Prostate gland (tissue), 2 donors: Measurements from ENCODE around the gene FAM20B. TPM values are rescaled to one million over a fixed set of nuclear protein-coding genes. Genes with fewer than 3 reads are reported as not detected.

Experiments used
- DNase-seq: peaks from one replicate; pipeline ENCODE4 v3.0.0-alpha.2; 2019; ENCODE audit warnings: low spot score
- H3K27ac ChIP-seq, 2 donors: fragments of 200-600 bp; sonication (generic); 2 replicates each; pipeline ENCODE4 v1.5.1; 2017 to 2019
- H3K27me3 ChIP-seq: fragments of 200-600 bp; sonication (generic); replicated peaks from 2 replicates; pipeline ENCODE4 v1.5.1; 2019; ENCODE audit not compliant: insufficient read depth
- H3K36me3 ChIP-seq, 2 donors: fragments of 200-600 bp; sonication (generic); 1 replicate in 1 of 2; 2 replicates in 1 of 2; pipeline versions ENCODE4 v1.5.1 to v1.8.1; 2017 to 2019
- H3K4me1 ChIP-seq: fragments of 200-600 bp; sonication (generic); replicated peaks from 2 replicates; pipeline ENCODE4 v1.5.1; 2019
- H3K4me3 ChIP-seq, 2 donors: fragments of 200-600 bp; sonication (generic); 2 replicates each; pipeline ENCODE4 v1.5.1; 2017 to 2019
- H3K9me3 ChIP-seq: fragments of 200-600 bp; sonication (generic); 2 replicates; pipeline ENCODE4 v1.5.1; 2017
- POLR2A ChIP-seq: fragments of 450-650 bp; IDR thresholded peaks from one replicate; pipeline ENCODE4 v1.6.1; 2016; ENCODE audit warnings: antibody characterized with exemption, mild to moderate bottlenecking
- POLR2AphosphoS5 ChIP-seq: sonication (generic); formaldehyde crosslinking; IDR thresholded peaks from one replicate; pipeline ENCODE4 v1.6.1; 2017; ENCODE audit warnings: antibody characterized with exemption
- WGBS: methylation state at CpG from one replicate; pipeline ENCODE4 v1.1.5; 2018; 5-methylcytosine and 5-hydroxymethylcytosine counted together
- intact Hi-C: fragments of 100-400 bp; cut with DNase I; formaldehyde crosslinking; loops from one replicate; pipeline ENCODE4 v1.14.2; 2022
- total RNA-seq, 2 donors: library from RNA; depleted of rRNA; stranded (reverse); fragments of >200 nt; gene quantifications; one replicate each; pipeline ENCODE4 v1.1.0, GENCODE V29; 2016
- TF ChIP-seq, protein P1 (sequence below), 4 experiments: fragments of 200-600 bp in 2 of 4; fragments of 450-650 bp in 2 of 4; sonication (generic) in 2 of 4; IDR thresholded peaks; 1 replicate in 3 of 4; 2 replicates in 1 of 4; pipeline ENCODE4 v1.5.1; 2016 to 2019; ENCODE audit warnings: antibody characterized with exemption in 4 of 4, mild to moderate bottlenecking in 2 of 4, moderate library complexity in 2 of 4

Gene FAM20B
- total RNA-seq, 2 donors from 2014 or later = 20.1 to 21.6 TPM

GRCh38 chr1:179092896-179093461 lies 67.3 kb downstream of the FAM20B start:
- H3K27me3 ChIP-seq = no peaks in the 10 kb centered on the region
- no peaks in the 10 kb centered on the region for H3K9me3 ChIP-seq
- 88% methylated on average over 9 of the region's 9 CpGs for WGBS
- TF ChIP-seq POLR2AphosphoS5 = no peak
- no peak for TF ChIP-seq POLR2A
- TF ChIP-seq, protein P1, sequence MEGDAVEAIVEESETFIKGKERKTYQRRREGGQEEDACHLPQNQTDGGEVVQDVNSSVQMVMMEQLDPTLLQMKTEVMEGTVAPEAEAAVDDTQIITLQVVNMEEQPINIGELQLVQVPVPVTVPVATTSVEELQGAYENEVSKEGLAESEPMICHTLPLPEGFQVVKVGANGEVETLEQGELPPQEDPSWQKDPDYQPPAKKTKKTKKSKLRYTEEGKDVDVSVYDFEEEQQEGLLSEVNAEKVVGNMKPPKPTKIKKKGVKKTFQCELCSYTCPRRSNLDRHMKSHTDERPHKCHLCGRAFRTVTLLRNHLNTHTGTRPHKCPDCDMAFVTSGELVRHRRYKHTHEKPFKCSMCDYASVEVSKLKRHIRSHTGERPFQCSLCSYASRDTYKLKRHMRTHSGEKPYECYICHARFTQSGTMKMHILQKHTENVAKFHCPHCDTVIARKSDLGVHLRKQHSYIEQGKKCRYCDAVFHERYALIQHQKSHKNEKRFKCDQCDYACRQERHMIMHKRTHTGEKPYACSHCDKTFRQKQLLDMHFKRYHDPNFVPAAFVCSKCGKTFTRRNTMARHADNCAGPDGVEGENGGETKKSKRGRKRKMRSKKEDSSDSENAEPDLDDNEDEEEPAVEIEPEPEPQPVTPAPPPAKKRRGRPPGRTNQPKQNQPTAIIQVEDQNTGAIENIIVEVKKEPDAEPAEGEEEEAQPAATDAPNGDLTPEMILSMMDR (IDR thresholded peaks at IDR 0.05) = no peak
- no peak for DNase-seq
- H3K27ac ChIP-seq = no peak overlapping the region
- H3K4me1 ChIP-seq = no peaks in the 10 kb centered on the region
- H3K4me3 ChIP-seq = no peak overlapping the region
- intact Hi-C loops = no loop called here
- peaks cover 0 to 15% of the 10 kb centered on the region in 2 donors for H3K36me3 ChIP-seq

- H3K4me1 ChIP-seq = no peaks in the 10 kb centered on the region
- DNase-seq = peak; percentile 71
- intact Hi-C loops = no loop called here
- no peaks in the 10 kb centered on the region for H3K9me3 ChIP-seq
- no peak overlapping the region for H3K4me3 ChIP-seq
- TF ChIP-seq POLR2A (no peak), POLR2AphosphoS5 (peak; percentile 82)
- TF ChIP-seq, protein P1 (IDR thresholded peaks at IDR 0.05) = no peak
- 29% methylated on average over 5 of the region's 5 CpGs for WGBS
- peaks cover 0 to 15% of the 10 kb centered on the region in 2 donors for H3K36me3 ChIP-seq
- H3K27ac ChIP-seq = peak overlapping the region; percentile 8 to 46
- H3K27me3 ChIP-seq = no peaks in the 10 kb centered on the region
These were observed 69.1 kb downstream of the FAM20B start for GRCh38 chr1:179094818-179095217.

DNA sequence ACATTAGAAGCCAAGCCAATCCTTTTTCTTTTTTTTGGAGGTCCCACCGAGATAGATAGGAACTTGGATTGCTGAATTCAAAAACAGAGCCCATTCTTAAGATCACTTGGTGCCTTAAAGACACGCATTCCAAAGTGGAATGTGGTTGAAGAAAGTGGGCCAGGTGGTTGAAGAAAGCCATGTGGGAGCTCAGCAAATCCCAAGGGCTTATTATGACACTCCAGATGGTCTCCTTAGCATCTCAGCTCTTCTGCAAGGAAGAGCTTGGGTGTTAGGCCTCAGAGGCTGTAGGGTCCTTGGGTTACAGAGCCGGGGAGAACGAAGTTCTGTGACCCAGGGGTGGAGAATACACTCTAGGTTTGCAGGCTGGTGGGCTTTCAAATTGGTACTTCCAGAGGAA lies 69.7 kb downstream of the FAM20B start:
- Histone ChIP-seq H3K27ac (peak overlapping the region; percentile 8 to 46), H3K27me3 (no peaks in the 10 kb centered on the region), H3K9me3 (no peaks in the 10 kb centered on the region), H3K4me1 (no peaks in the 10 kb centered on the region), H3K4me3 (no peak overlapping the region), H3K36me3 (peaks cover 0 to 15% of the 10 kb centered on the region in 2 donors)
- no peak for DNase-seq
- intact Hi-C loops = no loop called here
- TF ChIP-seq, protein P1 (IDR thresholded peaks at IDR 0.05) = no peak
- TF ChIP-seq POLR2AphosphoS5 (no peak), POLR2A (no peak)
- WGBS = 71% methylated on average over 4 of the region's 4 CpGs

GRCh38 chr1:179095924-179096323 lies 70.2 kb downstream of the FAM20B start:
- DNase-seq = no peak
- peaks cover 0 to 15% of the 10 kb centered on the region in 2 donors for H3K36me3 ChIP-seq
- H3K4me3 ChIP-seq = no peak overlapping the region
- H3K27me3 ChIP-seq = no peaks in the 10 kb centered on the region
- peak overlapping the region; percentile 8 to 46 for H3K27ac ChIP-seq
- H3K9me3 ChIP-seq = no peaks in the 10 kb centered on the region
- TF ChIP-seq POLR2A (no peak), POLR2AphosphoS5 (no peak)
- TF ChIP-seq, protein P1 (IDR thresholded peaks at IDR 0.05) = no peak
- WGBS = 36% methylated on average over 3 of the region's 3 CpGs
- intact Hi-C loops = no loop called here
- no peaks in the 10 kb centered on the region for H3K4me1 ChIP-seq

GRCh38 chr1:179099891-179100290 lies 74.2 kb downstream of the FAM20B start:
- intact Hi-C loops = no loop called here
- no peaks in the 10 kb centered on the region for H3K9me3 ChIP-seq
- no peak for DNase-seq
- H3K27ac ChIP-seq = no peak overlapping the region
- no peaks in the 10 kb centered on the region for H3K27me3 ChIP-seq
- H3K4me1 ChIP-seq = no peaks in the 10 kb centered on the region
- H3K4me3 ChIP-seq = no peak overlapping the region
- 97% methylated on average over 4 of the region's 4 CpGs for WGBS
- TF ChIP-seq POLR2AphosphoS5 (no peak), POLR2A (no peak)
- TF ChIP-seq, protein P1 (IDR thresholded peaks at IDR 0.05) = no peak
- no peaks in the 10 kb centered on the region for H3K36me3 ChIP-seq
